GM20000 (cell line): Measurements from ENCODE around the gene HOXB6.

Source experiments
- DNase-seq: peaks from one replicate; pipeline ENCODE4 v3.0.0; 2012; ENCODE audit warnings: low spot score
- TF ChIP-seq, protein P1 (sequence below): IDR thresholded peaks from 2 replicates; pipeline ENCODE4 v1.5.1; 2012; ENCODE audit warnings: mild to moderate bottlenecking, control low read depth; ENCODE audit errors: extremely low read depth, missing control alignments

Gene HOXB6

DNA sequence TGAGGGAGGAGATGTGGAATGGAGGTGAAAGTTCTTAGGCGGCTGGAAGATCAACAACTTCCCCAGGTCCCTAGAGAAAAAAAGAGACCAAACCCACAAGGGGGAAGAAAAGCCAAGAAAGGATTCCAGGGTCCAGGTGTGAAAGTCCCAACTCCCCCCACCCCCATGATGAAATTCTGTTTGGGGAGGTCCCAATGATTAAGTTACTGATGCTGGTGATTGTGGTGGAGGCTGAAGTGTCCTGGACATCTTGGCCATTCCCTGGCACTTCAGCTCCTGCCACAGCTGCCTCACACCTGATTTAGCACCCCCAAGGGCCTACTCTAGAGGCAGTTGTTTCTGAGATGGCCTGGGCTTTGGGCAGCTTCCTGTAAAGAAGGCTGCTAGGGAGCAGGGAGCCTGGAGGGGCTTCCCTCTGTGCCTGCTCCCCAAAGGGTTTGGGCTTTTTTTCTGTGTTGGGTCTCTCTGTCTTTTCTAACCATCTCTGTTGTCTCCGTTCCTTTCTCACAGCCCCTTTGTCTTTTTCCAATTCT lies 39.7 kb downstream of the HOXB6 start:
- TF ChIP-seq, protein P1, sequence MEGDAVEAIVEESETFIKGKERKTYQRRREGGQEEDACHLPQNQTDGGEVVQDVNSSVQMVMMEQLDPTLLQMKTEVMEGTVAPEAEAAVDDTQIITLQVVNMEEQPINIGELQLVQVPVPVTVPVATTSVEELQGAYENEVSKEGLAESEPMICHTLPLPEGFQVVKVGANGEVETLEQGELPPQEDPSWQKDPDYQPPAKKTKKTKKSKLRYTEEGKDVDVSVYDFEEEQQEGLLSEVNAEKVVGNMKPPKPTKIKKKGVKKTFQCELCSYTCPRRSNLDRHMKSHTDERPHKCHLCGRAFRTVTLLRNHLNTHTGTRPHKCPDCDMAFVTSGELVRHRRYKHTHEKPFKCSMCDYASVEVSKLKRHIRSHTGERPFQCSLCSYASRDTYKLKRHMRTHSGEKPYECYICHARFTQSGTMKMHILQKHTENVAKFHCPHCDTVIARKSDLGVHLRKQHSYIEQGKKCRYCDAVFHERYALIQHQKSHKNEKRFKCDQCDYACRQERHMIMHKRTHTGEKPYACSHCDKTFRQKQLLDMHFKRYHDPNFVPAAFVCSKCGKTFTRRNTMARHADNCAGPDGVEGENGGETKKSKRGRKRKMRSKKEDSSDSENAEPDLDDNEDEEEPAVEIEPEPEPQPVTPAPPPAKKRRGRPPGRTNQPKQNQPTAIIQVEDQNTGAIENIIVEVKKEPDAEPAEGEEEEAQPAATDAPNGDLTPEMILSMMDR: no peak
- no peak for DNase-seq

DNA sequence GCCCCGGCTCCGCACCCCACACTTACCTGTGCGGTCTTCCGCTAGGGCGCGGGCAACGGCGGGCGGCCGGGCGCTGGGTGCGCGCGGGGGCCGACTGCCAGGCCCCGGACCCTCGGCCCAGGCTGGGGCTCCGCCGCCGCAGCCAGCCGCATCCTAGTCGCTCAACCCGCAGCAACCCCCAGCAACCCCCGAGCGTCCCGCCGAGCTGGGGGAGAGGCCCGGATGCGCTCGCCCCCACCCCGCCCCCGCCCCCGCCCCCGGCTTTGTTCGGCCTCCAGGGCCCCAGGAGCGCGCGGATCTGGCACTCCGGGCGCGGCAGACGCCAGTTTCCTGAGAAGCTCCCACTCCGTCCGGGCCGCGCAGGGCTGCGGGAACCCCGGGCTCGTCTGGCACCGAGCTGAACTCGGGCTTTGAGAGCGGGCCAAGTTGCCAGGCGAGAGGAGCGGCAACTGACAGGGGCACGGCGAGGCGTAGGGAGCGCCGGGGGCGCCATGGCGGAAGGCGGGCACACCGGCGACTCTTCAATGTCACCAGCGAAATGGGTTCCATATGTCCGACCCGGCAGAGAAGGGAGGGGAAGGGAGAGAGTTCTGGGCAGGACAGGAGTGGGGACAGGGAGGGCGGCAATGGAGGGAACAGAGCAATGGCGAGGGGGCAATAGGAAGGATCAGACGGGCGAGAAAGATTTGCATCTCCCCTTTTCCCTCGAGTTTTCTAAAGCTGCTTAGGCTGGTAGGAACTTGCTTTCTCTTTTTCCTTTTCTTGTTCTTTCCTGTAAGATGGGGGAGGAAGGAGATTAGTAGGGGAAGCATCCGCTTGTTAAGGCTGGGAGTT lies 40.4 kb downstream of the HOXB6 start:
- TF ChIP-seq, protein P1: no peak
- DNase-seq: no peak

DNA sequence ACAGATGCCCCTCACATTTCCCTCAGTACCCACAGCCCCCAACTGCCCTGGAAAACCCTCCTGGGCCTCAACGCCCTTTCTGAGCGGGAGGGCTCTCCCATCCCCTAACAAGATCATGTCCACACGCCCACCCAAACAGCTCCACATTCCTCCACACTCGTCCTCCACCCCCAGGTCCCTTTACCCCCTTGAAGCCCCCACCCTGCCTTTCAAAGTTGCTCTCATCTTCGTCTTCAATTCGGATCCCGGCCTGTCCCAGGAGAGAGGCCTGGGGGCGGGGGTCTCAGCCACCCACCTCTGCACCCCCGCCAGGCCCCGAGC lies 41.0 kb downstream of the HOXB6 start:
- TF ChIP-seq, protein P1: no peak
- no peak for DNase-seq

DNA sequence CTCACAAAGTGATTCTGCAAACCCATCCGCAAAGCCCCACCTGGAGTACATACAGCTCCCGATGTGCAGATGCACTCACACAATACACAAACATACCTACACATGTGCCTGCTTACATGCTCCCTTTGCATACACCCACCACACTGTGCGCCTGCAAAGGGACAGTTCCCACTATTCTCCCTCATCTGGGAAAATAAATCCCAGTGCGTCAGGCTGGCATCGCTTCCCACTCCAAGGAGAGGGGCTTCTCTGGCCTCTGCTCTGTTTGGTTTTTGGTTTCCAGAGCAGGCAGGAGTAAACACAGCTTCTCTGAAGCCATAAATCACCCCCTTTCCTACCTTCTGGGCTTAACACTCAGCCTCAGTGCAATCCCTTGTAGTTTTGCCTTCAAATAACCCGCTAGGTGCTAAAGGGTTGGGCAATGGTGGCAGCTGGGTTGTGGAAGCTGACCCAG lies 41.4 kb downstream of the HOXB6 start:
- DNase-seq: no peak
- TF ChIP-seq, protein P1: no peak

DNA sequence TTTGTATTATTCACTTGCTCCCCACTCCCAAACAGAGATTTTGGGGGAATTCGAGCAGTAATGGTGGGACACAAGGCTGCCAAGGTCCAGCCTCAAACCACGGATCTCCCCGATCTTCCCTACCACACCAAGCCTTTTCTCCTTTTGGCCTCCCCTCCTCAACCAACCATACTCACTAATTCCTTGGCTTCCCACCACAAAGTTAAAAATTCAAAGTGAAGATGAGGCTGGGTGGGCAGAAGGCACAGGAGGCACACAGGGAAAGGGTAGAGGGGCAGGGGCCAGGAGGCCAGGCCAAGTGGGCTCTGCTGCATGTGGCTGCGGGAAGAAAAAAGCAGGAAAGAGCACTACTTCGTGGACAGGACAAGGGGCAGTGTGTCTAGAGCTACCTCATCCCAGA lies 41.9 kb downstream of the HOXB6 start:
- TF ChIP-seq, protein P1: no peak
- no peak for DNase-seq

DNA sequence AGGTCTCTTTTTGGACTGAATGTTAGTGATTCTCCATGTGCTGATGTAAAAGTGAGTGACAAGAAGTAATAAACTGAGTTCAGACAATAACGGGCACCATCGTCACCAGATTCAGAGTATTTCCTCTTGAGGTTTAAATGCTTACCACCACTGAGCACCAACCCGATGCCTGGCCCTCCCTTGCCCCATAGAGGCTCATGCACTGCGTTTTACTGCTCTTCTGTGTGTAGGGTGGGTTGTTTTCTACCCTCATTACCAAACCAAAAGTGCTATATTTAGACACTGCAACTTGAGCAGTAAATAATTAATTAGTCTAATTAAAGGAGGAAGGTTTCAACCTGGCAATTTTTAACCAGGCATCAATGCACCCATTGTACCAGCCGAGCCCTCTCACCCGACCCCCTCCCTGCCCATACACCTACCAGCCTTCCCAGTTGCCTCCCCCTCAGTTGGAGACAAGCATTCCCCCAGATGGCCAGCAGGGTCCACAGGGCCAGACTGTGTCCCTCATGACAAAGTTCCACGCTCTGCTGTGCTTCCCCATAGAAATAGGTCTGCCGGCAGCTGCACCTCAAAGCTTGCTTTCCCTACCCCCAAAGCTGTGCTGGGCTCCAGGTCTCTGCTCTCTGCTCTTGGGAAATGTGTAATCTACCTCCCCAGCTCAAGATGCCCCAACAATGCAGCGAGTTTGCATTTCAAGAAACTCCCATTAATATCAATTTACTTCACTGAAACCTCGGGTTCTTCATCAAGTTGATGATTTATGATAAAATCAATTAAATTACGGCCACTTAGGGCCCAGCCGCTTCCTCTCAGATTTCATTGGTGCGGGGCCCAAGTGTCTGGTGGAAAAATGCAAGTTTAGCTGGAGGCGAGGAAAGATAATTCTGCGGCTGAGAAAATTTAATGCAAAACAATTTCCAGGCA lies 42.6 kb downstream of the HOXB6 start:
- TF ChIP-seq, protein P1: no peak
- peak; percentile 63 for DNase-seq
